ENCODE results near the gene TEX14. TPM values are rescaled to one million over a fixed set of nuclear protein-coding genes. Genes with fewer than 3 reads are reported as not detected.
A peak's percentile ranks its signal among the peaks of the same experiment; 100 is the strongest.
"Not testable (repeated sequence)": the region's sequence is repeated elsewhere in the genome, so short reads cannot be mapped to it uniquely, and the experiment has no call there.

Gene TEX14
- total RNA-seq, 6 donors from 2014 or later = 0.10 to 1.4 (median 0.63) TPM

DNA sequence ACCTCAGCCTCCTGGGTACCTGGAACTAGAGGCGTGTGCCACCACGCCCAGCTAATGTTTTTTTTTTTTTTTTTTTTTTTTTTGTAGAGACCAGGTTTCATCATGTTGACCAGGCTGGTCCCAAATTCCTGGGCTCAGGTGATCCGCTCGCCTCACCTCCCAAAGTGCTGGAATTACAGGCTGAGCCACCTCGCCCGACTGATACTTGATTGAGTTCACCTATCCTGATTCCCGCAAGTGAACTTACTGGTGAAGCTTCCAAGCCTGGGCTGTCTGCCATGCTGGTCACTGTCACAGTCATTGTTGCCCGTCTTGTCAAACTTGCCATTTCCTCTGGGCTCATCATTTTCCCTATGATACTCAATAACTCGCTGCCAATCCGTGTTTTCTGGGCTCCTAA, 106.3 kb downstream of the TEX14 start:
- no peaks in the 10 kb centered on the region for H3K9me3 ChIP-seq

DNA sequence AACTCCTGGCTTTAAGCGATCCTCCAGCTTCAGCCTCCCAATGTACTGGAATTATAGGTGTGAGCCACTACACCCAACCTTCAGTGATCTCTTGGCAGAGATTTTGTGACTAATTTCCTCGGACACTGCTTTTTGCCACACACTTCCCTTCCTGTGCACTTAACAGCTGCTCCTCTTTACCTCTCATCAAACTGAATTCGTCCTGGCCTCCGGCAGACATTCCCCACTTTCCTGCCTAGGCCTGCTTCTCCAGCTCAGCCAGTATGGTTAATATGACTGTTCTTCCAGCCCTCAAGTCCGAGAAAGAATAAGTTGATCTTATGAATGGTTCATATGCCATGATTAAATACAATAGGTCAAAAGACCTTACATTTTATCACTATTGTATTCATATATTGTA, 108.4 kb downstream of the TEX14 start:
- no peak overlapping the region for H3K4me3 ChIP-seq
- WGBS, 2 donors = 76 to 81% methylated on average over 5 of the region's 5 CpGs
- H3K27me3 ChIP-seq = no peaks in the 10 kb centered on the region
- DNase-seq = no peak
- no peaks in the 10 kb centered on the region for H3K9me3 ChIP-seq
- no peaks in the 10 kb centered on the region for H3K36me3 ChIP-seq
- TF ChIP-seq EP300 (IDR thresholded peaks at IDR 0.05) = no peak
- no peak for TF ChIP-seq POLR2AphosphoS5 (IDR thresholded peaks at IDR 0.05)
- no peak for TF ChIP-seq POLR2A (IDR thresholded peaks at IDR 0.05)
- TF ChIP-seq CTCF (IDR thresholded peaks at IDR 0.05) = no peak
- no peak for ATAC-seq (ENCODE audit: low FRiP score in 2 of 2)
- H3K27ac ChIP-seq = no peak overlapping the region
- no peaks in the 10 kb centered on the region for H3K4me1 ChIP-seq

More for the DNA sequence above, 106.3 kb downstream of the TEX14 start:
- H3K27me3 ChIP-seq = no peaks in the 10 kb centered on the region
- H3K4me1 ChIP-seq = no peaks in the 10 kb centered on the region
- H3K36me3 ChIP-seq = no peaks in the 10 kb centered on the region
- no peak for TF ChIP-seq CTCF (IDR thresholded peaks at IDR 0.05)
- no peak for TF ChIP-seq POLR2A (IDR thresholded peaks at IDR 0.05)
- TF ChIP-seq POLR2AphosphoS5 (IDR thresholded peaks at IDR 0.05) = no peak
- no peak for TF ChIP-seq EP300 (IDR thresholded peaks at IDR 0.05)
- 82 to 89% methylated on average over 10 of the region's 10 CpGs for WGBS, 2 donors
- no peak for ATAC-seq (ENCODE audit: low FRiP score in 2 of 2)
- DNase-seq = no peak
- H3K27ac ChIP-seq = no peak overlapping the region
- no peak overlapping the region for H3K4me3 ChIP-seq

DNA sequence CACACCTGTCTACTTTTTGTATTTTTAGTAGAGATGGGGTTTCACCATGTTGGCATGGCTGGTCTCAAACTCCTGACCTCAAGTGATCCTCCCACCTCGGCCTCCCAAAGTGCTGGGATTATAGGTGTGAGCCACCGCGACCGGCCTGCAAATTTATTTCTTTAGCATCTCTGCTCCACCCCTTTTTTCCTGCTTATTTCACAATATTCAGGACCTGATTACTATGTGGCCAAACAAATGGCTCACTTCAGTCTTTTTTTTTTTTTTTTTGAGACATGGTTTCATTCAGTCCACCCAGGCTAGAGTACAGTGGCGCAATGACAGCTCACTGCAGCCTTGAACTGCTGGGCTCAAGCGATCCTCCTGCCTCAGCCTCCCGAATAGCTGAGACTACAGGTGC, 109.1 kb downstream of the TEX14 start:
- not testable (repeated sequence) for H3K27ac ChIP-seq; DNase-seq; H3K4me3 ChIP-seq; H3K9me3 ChIP-seq; ATAC-seq (ENCODE audit: low FRiP score in 2 of 2); H3K27me3 ChIP-seq; H3K36me3 ChIP-seq; H3K4me1 ChIP-seq
- WGBS, 2 donors = 81 to 92% methylated on average over 7 of the region's 7 CpGs

- Histone ChIP-seq H3K36me3 (no peaks in the 10 kb centered on the region), H3K4me1 (no peaks in the 10 kb centered on the region), H3K9me3 (no peaks in the 10 kb centered on the region), H3K4me3 (no peak overlapping the region), H3K27me3 (no peaks in the 10 kb centered on the region), H3K27ac (no peak overlapping the region)
- ATAC-seq (ENCODE audit: low FRiP score in 2 of 2) (no peak), DNase-seq (no peak)
- 83% methylated on average over 2 of the region's 2 CpGs for WGBS, 2 donors
- TF ChIP-seq POLR2AphosphoS5 (IDR thresholded peaks at IDR 0.05) (no peak), CTCF (IDR thresholded peaks at IDR 0.05) (no peak), POLR2A (IDR thresholded peaks at IDR 0.05) (no peak), EP300 (IDR thresholded peaks at IDR 0.05) (no peak)
These were observed 111.2 kb downstream of the TEX14 start for GRCh38 chr17:58580671-58581070.

DNA sequence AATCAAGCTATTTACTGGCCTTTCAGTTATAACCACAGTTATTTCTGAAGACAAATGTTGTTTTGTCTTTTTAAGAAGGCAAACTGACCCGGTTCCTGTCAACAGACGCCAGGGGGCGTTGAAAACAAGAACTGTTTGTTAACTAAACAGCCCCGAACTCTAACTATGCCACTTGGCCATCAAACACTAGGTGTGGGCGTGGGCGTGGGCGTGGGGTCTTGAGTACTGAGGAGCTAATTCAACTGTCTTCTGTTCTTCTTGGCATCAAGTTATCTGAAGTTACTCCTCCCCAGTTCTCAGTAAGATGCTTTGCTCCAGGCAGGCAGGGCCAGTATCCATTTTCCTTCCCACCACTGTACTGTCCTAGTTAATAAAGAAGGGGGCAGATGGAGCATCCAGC, 114.1 kb downstream of the TEX14 start:
- H3K27ac ChIP-seq = no peak overlapping the region
- H3K4me3 ChIP-seq = no peak overlapping the region
- H3K36me3 ChIP-seq = no peaks in the 10 kb centered on the region
- ATAC-seq (ENCODE audit: low FRiP score in 2 of 2) (no peak), DNase-seq (peak in 1 of 2 donors; percentile 26)
- H3K4me1 ChIP-seq = no peaks in the 10 kb centered on the region
- no peaks in the 10 kb centered on the region for H3K27me3 ChIP-seq
- no peaks in the 10 kb centered on the region for H3K9me3 ChIP-seq
- WGBS, 2 donors = 16 to 24% methylated on average over 7 of the region's 7 CpGs
- peak; percentile 25 to 63 (median 37) for TF ChIP-seq CTCF (IDR thresholded peaks at IDR 0.05)
- no peak for TF ChIP-seq EP300 (IDR thresholded peaks at IDR 0.05)
